GM12801 (cell line): ENCODE measurements around the gene ZRANB2.

Experiments
- CTCF ChIP-seq: IDR thresholded peaks from one replicate; pipeline ENCODE4 v1.5.1; 2011; ENCODE audit warnings: control low read depth; ENCODE audit not compliant: insufficient read length; ENCODE audit errors: extremely low read depth

ZRANB2 gene

GRCh38 chr1:71047635-71048607 lies 32.9 kb downstream of the ZRANB2 start, which contains the start of gene PTGER3:
TSS of gene PTGER3 (minus strand) at chr1:71047816. CDS start at chr1:71047577, 239 bp downstream.
- TF ChIP-seq CTCF = no peak

DNA sequence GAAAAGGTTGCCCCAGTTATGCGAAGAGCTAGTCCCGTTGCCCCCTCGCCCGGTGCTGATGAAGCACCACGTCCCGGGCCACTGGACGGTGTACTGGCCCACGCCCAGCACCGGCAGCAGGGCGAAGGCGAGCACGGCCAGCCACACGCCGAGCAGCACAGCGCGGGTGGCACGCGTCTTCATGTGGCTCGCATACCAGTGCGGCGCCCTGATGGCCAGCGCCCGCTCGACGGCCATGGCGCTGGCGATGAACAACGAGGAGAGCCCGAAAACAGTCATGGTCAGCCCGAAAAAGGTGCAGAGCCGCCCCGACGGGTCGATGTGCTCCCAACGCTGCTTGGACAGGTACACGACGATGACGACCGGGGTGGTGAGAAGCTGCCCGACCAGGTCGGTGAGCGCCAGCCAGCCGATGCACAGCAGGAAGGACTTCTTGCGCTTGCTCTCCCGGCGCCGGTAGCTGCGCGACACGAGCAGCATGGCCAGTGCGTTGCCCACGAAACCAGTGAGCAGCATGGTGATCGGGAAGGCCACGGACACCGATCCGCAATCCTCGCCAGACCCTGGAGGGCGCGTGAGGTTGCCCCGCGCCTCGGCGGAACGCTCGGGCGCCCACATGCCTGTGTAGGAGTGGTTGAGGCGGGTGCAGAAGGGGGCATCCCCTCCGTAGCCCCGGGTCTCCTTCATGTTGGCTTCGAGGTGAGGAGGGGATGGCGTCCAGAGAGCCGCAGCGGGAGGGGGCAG lies 33.8 kb downstream of the ZRANB2 start:
- TF ChIP-seq CTCF = no peak

GRCh38 chr1:71045463-71046028 lies 35.3 kb downstream of the ZRANB2 start:
- TF ChIP-seq CTCF = no peak

- no peak for TF ChIP-seq CTCF
Measured at GRCh38 chr1:71044833-71045232, 36.0 kb downstream of the ZRANB2 start.

DNA sequence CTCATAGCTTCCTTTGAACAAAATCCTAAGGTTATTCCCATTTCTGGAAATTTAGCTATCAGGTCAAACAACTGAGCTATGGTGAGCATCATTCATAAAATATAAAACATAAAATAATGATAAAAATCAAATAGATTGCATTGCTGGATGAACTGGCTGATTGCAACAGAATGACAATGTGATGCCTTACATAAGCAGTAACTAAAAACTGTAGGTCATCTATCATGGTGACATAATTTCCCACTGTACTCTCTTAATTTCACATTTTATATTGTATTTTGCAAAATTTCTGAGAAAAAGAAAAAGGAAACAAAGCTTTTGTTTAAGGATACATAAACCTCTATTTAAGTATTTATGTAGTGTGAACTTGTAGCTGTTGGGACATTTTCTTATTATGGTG lies 37.8 kb downstream of the ZRANB2 start:
- TF ChIP-seq CTCF = no peak

- TF ChIP-seq CTCF = no peak
Measured at GRCh38 chr1:71041806-71042205, 39.0 kb downstream of the ZRANB2 start.

- no peak for TF ChIP-seq CTCF
Measured at GRCh38 chr1:71039661-71040262, 41.1 kb downstream of the ZRANB2 start.
